Ureter (tissue), 1 donor: Measurements from ENCODE around the gene KLHDC7B. TPM values are rescaled to one million over a fixed set of nuclear protein-coding genes. Genes with fewer than 3 reads are reported as not detected.
A peak's percentile ranks its signal among the peaks of the same experiment; 100 is the strongest.

Experiments
- DNase-seq: peaks from one replicate; pipeline ENCODE4 v3.0.0-alpha.2; 2020; ENCODE audit warnings: low spot score
- total RNA-seq: library from RNA; stranded (reverse); gene quantifications from one replicate; pipeline ENCODE4 v1.2.4, GENCODE V29; 2023
- donor health status: DM: yes; HTN: yes; CAD: no.

Gene KLHDC7B
- total RNA-seq, 1 donor from 2014 or later = 1.2 TPM

GRCh38 chr22:50548040-50548920 is 2.6 kb downstream of the KLHDC7B start:
- no peak for DNase-seq

GRCh38 chr22:50548921-50549790 is 3.5 kb downstream of the KLHDC7B start:
- DNase-seq = no peak

GRCh38 chr22:50550395-50550794 is 4.7 kb downstream of the KLHDC7B start:
- DNase-seq = no peak

- no peak for DNase-seq
Observed at GRCh38 chr22:50551160-50551752, 5.6 kb downstream of the KLHDC7B start.

- no peak for DNase-seq
Observed at GRCh38 chr22:50553310-50553709, 7.6 kb downstream of the KLHDC7B start.

GRCh38 chr22:50556703-50557102 is 11.0 kb downstream of the KLHDC7B start:
- no peak for DNase-seq

- no peak for DNase-seq
Observed at GRCh38 chr22:50560034-50560433, 14.3 kb downstream of the KLHDC7B start.

- DNase-seq = no peak
Observed at GRCh38 chr22:50561401-50562358, 16.0 kb downstream of the KLHDC7B start.

GRCh38 chr22:50562523-50563412 is 17.1 kb downstream of the KLHDC7B start, which contains the start of gene SYCE3:
Gene SYCE3 (minus strand): TSS chr22:50562919. CDS start chr22:50556405, 6,514 bp downstream.
- peak; percentile 97 for DNase-seq

- DNase-seq = no peak
Observed at GRCh38 chr22:50563413-50564160, 17.9 kb downstream of the KLHDC7B start.

GRCh38 chr22:50564289-50564688 is 18.6 kb downstream of the KLHDC7B start:
- no peak for DNase-seq

- no peak for DNase-seq
Observed at GRCh38 chr22:50567721-50568252, 22.1 kb downstream of the KLHDC7B start.

- DNase-seq = no peak
Observed at GRCh38 chr22:50568626-50569025, 22.9 kb downstream of the KLHDC7B start.

- no peak for DNase-seq
Observed at GRCh38 chr22:50569041-50569459, 23.4 kb downstream of the KLHDC7B start.

GRCh38 chr22:50569896-50570535 is 24.3 kb downstream of the KLHDC7B start:
- DNase-seq = no peak

GRCh38 chr22:50570861-50571260 is 25.2 kb downstream of the KLHDC7B start:
- no peak for DNase-seq

GRCh38 chr22:50571264-50572175 is 25.8 kb downstream of the KLHDC7B start:
- no peak for DNase-seq
